ENCODE measurements around the gene ZKSCAN5. TPM values are rescaled to one million over a fixed set of nuclear protein-coding genes. Genes with fewer than 3 reads are reported as not detected.
"Not testable (repeated sequence)": the region's sequence is repeated elsewhere in the genome, so short reads cannot be mapped to it uniquely, and the experiment has no call there.

The ZKSCAN5 gene
- total RNA-seq, 2 donors from 2014 or later = 6.1 to 6.3 TPM

- intact Hi-C loops (cut with DNase I) = no loop called here
- ATAC-seq (no peak), DNase-seq (no peak)
Observed at GRCh38 chr7:99490878-99491277, 13.6 kb upstream of the ZKSCAN5 start.

GRCh38 chr7:99493823-99494222 lies 10.6 kb upstream of the ZKSCAN5 start:
- DNase-seq (no peak), ATAC-seq (no peak)
- intact Hi-C loops (cut with DNase I) = no loop called here

- ATAC-seq (no peak), DNase-seq (no peak)
- intact Hi-C loops (cut with DNase I) = loop anchor here in 1 of 2 donors (2.0 kb wide), 1 partner anchor 25 kb away; the partner anchor contains the start of gene ZNF789
Observed at GRCh38 chr7:99497766-99498545, 6.5 kb upstream of the ZKSCAN5 start.

GRCh38 chr7:99498546-99498944 lies 5.9 kb upstream of the ZKSCAN5 start:
- DNase-seq (no peak), ATAC-seq (no peak)
- intact Hi-C loops (cut with DNase I) = loop anchor here in 1 of 2 donors (2.0 kb wide), 1 partner anchor 26 kb away; the partner anchor contains the start of gene ZNF789

- intact Hi-C loops (cut with DNase I) = loop anchor here in 1 of 2 donors (2.0 kb wide), 1 partner anchor 27 kb away; the partner anchor contains the start of gene ZNF789
- DNase-seq = no peak
- peak; percentile 13 to 14 for ATAC-seq
Observed at GRCh38 chr7:99499371-99499720, 5.1 kb upstream of the ZKSCAN5 start.

GRCh38 chr7:99499721-99500636 lies 4.5 kb upstream of the ZKSCAN5 start, which contains the start of gene ZNF394:
Gene ZNF394, minus strand, starts transcription at chr7:99500281. Its CDS starts 188 bp downstream, at chr7:99500093.
- intact Hi-C loops (cut with DNase I) = loop anchor here in 1 of 2 donors (2.0 to 5.0 kb wide), 2 partner anchors 27 to 52 kb away; partner anchors contain the start of genes FAM200A and ZNF789
- DNase-seq (peak; percentile 95), ATAC-seq (peak; percentile 64 to 70)

- intact Hi-C loops (cut with DNase I) = loop anchor here in 1 of 2 donors (5.0 kb wide), 1 partner anchor 52 kb away; the partner anchor contains the start of gene FAM200A
- DNase-seq = no peak
Observed at GRCh38 chr7:99500637-99501009, 3.8 kb upstream of the ZKSCAN5 start.

GRCh38 chr7:99501236-99501635 lies 3.2 kb upstream of the ZKSCAN5 start:
- not testable (repeated sequence) for DNase-seq, ATAC-seq
- intact Hi-C loops (cut with DNase I) = loop anchor here in 1 of 2 donors (5.0 kb wide), 1 partner anchor 51 kb away; the partner anchor contains the start of gene FAM200A

More at GRCh38 chr7:99500637-99501009, 3.8 kb upstream of the ZKSCAN5 start:
- no peak for ATAC-seq

- DNase-seq (no peak), ATAC-seq (peak; percentile 93 to 96)
- intact Hi-C loops (cut with DNase I) = loop anchor here in 1 of 2 donors (5.0 kb wide), 1 partner anchor 48 kb away; the partner anchor contains the start of gene FAM200A
Observed at GRCh38 chr7:99504281-99504602, 220 bp upstream of the ZKSCAN5 start.

- DNase-seq = no peak
- intact Hi-C loops (cut with DNase I) = no loop called here
- ATAC-seq = no peak
Observed at GRCh38 chr7:99505324-99505662, 831 bp downstream of the ZKSCAN5 start.

- ATAC-seq (no peak), DNase-seq (no peak)
- intact Hi-C loops (cut with DNase I) = no loop called here
Observed at GRCh38 chr7:99514050-99514449, 9.6 kb downstream of the ZKSCAN5 start.

GRCh38 chr7:99521399-99521798 lies 16.9 kb downstream of the ZKSCAN5 start:
- DNase-seq = no peak
- intact Hi-C loops (cut with DNase I) = no loop called here
- no peak for ATAC-seq

GRCh38 chr7:99525713-99526440 lies 21.4 kb downstream of the ZKSCAN5 start:
- DNase-seq (no peak), ATAC-seq (peak in 1 of 2 donors; percentile 32)
- intact Hi-C loops (cut with DNase I) = no loop called here

GRCh38 chr7:99531354-99531765 lies 26.9 kb downstream of the ZKSCAN5 start:
- DNase-seq (no peak), ATAC-seq (no peak)
- intact Hi-C loops (cut with DNase I) = no loop called here

GRCh38 chr7:99535667-99536066 lies 31.2 kb downstream of the ZKSCAN5 start:
- intact Hi-C loops (cut with DNase I) = no loop called here
- DNase-seq (no peak), ATAC-seq (no peak)

GRCh38 chr7:99539213-99539811 lies 34.9 kb downstream of the ZKSCAN5 start:
- no peak for ATAC-seq
- intact Hi-C loops (cut with DNase I) = no loop called here
- no peak for DNase-seq

- intact Hi-C loops (cut with DNase I) = no loop called here
- DNase-seq (no peak), ATAC-seq (no peak)
Observed at GRCh38 chr7:99540542-99540941, 36.1 kb downstream of the ZKSCAN5 start.

- DNase-seq (no peak), ATAC-seq (no peak)
- intact Hi-C loops (cut with DNase I) = no loop called here
Observed at GRCh38 chr7:99541212-99541611, 36.8 kb downstream of the ZKSCAN5 start.
